ENCODE measurements around the gene QSOX2.

Gene QSOX2

DNA sequence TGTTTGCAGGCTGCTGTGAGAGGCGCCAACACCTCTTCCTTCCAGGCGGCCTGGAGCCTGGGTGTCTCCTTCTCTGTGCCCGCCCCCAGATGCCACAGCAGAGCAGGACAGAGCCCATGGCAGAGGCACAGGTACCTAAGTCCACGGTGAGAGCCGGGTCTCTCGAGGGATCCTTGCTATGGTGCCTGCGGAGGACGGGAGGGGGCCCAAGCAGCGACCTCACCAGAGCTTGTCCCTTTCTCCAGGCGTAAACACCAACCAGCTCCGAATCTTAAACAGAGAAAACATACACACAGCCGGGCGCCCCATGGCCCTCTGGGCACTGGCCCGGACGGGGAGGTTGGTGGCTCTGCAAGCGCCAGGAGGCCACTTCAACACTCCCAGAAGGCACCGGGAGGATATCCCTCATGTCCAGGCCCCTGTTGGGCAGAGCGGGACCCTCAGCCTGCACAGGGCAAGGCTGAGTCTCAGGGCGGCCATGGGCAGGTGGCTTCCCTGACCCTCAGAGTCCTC, 46.5 kb upstream of the QSOX2 start:
- H3K4me3 ChIP-seq (replicated peaks; ENCODE audit: low read depth, low read length) = no peak overlapping the region
- H3K27me3 ChIP-seq (replicated peaks; ENCODE audit: control insufficient read depth, insufficient read depth, low read length) = no peaks in the 10 kb centered on the region; the same call in 1 of the 2 replicates
- DNase-seq (ENCODE audit: extremely low read depth, insufficient read length) = no peak
- no peaks in the 10 kb centered on the region for H3K36me3 ChIP-seq (ENCODE audit: control insufficient read depth, insufficient read depth, low read length)
- TF ChIP-seq, protein P1, sequence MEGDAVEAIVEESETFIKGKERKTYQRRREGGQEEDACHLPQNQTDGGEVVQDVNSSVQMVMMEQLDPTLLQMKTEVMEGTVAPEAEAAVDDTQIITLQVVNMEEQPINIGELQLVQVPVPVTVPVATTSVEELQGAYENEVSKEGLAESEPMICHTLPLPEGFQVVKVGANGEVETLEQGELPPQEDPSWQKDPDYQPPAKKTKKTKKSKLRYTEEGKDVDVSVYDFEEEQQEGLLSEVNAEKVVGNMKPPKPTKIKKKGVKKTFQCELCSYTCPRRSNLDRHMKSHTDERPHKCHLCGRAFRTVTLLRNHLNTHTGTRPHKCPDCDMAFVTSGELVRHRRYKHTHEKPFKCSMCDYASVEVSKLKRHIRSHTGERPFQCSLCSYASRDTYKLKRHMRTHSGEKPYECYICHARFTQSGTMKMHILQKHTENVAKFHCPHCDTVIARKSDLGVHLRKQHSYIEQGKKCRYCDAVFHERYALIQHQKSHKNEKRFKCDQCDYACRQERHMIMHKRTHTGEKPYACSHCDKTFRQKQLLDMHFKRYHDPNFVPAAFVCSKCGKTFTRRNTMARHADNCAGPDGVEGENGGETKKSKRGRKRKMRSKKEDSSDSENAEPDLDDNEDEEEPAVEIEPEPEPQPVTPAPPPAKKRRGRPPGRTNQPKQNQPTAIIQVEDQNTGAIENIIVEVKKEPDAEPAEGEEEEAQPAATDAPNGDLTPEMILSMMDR (IDR thresholded peaks at IDR 0.05; ENCODE audit: insufficient read depth, low read length, poor library complexity, severe bottlenecking) = no peak

DNA sequence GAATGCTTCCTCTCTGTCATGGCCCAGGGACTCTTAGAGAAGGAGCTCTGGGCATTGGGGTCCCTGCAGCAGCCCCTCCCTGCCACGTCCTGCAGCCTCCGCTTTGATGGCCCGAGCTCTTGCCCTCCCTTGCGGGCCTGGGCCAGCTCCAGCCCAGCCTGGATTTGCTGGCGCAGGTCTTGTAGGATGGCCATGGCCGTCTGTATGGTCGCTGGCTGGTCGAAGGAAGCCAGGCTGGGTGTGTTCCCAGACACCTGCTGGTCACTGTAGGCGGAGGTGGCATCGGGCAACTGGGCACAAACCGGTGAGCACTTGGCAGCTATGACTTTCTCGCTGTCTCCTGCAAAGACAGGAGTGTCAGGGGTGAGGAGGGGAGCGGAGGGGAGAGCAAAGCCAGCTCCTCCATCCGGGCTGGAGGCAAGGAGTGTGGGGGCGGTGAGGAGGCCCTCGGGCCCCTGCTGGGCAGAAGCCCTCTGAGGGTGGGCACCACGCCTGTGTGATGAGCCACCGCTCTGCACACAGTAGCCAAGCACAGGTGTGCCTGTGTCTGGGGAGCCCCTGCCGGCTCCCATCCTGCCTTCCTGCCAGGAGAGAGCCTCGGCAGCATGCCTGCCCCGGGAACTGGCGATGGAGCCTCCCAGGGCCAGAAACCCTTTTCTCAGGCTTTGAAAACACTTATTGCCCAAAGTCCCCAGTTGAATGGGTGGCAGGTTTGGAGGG, 45.9 kb upstream of the QSOX2 start:
- no peak for DNase-seq (ENCODE audit: extremely low read depth, insufficient read length)
- H3K27me3 ChIP-seq (replicated peaks; ENCODE audit: control insufficient read depth, insufficient read depth, low read length) = no peaks in the 10 kb centered on the region; the same call in 1 of the 2 replicates
- TF ChIP-seq, protein P1 (IDR thresholded peaks at IDR 0.05; ENCODE audit: insufficient read depth, low read length, poor library complexity, severe bottlenecking) = no peak
- no peak overlapping the region for H3K4me3 ChIP-seq (replicated peaks; ENCODE audit: low read depth, low read length)
- H3K36me3 ChIP-seq (ENCODE audit: control insufficient read depth, insufficient read depth, low read length) = no peaks in the 10 kb centered on the region

DNA sequence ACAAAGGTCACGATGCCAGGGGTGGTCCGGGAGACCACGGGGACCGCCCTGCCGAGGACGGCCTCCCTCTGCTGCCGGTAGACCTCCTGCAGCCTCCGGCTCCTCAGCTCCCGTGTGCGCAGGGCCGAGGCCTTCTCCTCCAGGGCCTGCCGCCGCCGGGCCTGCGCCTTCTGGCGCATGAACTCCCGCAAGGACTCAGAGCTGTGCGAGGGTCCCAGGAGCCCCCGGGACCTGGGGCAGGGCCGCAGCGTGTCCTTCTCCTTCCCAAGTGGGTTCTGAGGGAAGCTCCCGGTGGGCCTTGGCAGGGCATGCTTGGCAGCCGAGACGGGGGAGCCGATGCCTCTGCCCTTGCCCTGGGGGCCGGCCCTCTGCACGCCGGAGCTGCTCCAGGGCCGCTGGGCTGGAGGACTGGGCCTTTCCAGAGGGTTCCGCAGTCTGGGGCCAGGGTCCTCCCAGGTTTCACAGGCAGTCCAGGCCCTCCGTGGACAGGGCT, 44.9 kb upstream of the QSOX2 start:
- no peaks in the 10 kb centered on the region for H3K36me3 ChIP-seq (ENCODE audit: control insufficient read depth, insufficient read depth, low read length)
- no peaks in the 10 kb centered on the region; the same call in 1 of the 2 replicates for H3K27me3 ChIP-seq (replicated peaks; ENCODE audit: control insufficient read depth, insufficient read depth, low read length)
- H3K4me3 ChIP-seq (replicated peaks; ENCODE audit: low read depth, low read length) = no peak overlapping the region
- no peak for DNase-seq (ENCODE audit: extremely low read depth, insufficient read length)
- TF ChIP-seq, protein P1 (IDR thresholded peaks at IDR 0.05; ENCODE audit: insufficient read depth, low read length, poor library complexity, severe bottlenecking) = no peak

DNA sequence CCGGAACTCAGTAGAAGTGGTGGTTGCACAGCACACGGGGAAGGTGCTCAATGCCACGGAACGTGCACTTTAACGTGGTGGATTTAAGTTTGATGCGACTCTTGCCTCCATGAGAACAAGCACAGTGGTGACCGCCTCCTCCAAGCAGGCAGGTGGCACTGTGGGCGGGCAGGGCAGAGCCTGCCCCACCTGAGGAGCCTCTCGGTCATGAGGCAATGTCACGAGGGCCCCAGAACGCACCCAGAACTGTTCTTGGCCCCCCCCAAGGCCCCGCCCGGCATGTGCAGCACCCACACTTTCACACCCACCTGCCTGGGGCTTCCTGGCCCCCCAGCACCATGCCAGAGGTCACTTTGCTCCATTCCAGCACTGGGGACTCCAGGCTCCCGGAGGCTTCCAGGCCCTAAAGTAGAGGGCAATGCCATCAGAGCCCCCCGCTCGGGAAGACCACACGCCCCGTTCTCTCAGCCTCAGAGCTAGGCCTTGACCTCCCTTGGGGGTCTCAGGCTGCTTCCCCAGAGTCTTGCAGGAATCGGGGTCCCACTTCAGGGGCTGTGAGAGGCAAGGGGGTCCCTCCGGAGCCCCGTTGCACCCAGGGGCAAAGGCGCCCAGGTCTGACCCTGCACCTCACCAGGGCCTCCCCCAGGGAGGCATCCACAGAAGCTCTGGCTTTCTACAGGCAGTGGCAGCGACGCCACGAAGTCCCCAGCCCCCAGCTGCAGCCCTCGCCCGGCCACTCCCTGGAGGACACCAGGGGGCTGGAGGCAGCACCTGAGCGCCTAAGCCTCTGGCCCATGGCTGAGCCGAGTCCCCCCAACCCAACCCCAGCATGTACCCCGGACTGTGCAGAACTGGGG, 44.3 kb upstream of the QSOX2 start:
- H3K4me3 ChIP-seq (replicated peaks; ENCODE audit: low read depth, low read length) = no peak overlapping the region
- H3K36me3 ChIP-seq (ENCODE audit: control insufficient read depth, insufficient read depth, low read length) = no peaks in the 10 kb centered on the region
- DNase-seq (ENCODE audit: extremely low read depth, insufficient read length) = no peak
- no peaks in the 10 kb centered on the region; the same call in 1 of the 2 replicates for H3K27me3 ChIP-seq (replicated peaks; ENCODE audit: control insufficient read depth, insufficient read depth, low read length)
- TF ChIP-seq, protein P1 (IDR thresholded peaks at IDR 0.05; ENCODE audit: insufficient read depth, low read length, poor library complexity, severe bottlenecking) = no peak

DNA sequence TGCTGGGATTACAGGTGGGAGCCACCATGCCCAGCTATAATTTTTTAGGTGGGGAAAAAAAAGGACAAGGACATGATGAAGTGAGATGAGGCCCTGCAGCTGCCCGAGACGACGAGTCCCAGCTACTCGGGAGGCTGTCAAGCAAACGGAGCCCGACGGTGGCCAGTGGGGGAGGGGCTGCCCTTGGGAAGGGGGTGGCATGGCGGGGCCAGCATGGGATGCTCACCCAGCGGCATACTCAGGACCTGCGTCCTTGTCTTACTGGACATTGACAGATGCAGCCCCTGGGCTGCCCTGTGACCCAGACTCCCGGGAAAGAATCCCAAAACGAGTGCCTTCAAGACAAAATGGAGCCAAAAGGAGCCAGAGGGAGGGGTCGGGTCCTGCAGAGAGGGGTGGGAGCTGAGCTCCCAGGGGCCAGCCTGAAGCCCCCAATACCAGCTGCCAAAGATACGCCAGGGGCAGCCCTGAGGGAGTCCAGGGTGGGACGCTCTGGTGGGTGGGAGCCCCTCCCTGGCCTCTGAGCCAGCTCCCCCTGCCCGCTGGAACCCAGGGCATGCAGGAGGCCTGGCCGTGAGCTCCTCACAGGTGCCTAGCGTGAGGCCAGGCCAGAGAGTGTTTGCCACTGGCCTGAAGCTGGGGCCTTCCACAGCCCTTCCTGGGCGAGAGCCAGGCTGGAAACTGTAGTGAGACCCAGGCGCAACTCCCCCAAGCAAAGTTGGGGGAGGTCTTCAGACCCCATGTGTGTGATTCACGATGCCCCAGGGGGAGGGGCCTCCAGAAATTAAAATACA, 42.5 kb upstream of the QSOX2 start:
- TF ChIP-seq, protein P1 (IDR thresholded peaks at IDR 0.05; ENCODE audit: insufficient read depth, low read length, poor library complexity, severe bottlenecking) = no peak
- no peaks in the 10 kb centered on the region for H3K36me3 ChIP-seq (ENCODE audit: control insufficient read depth, insufficient read depth, low read length)
- no peaks in the 10 kb centered on the region; the same call in 1 of the 2 replicates for H3K27me3 ChIP-seq (replicated peaks; ENCODE audit: control insufficient read depth, insufficient read depth, low read length)

More for the DNA sequence above, 42.5 kb upstream of the QSOX2 start:
- DNase-seq (ENCODE audit: extremely low read depth, insufficient read length) = no peak
- no peak overlapping the region for H3K4me3 ChIP-seq (replicated peaks; ENCODE audit: low read depth, low read length)
